Keratinocyte (primary cell): Measurements from ENCODE around the gene PRKAR1B. TPM values are rescaled to one million over a fixed set of nuclear protein-coding genes. Genes with fewer than 3 reads are reported as not detected.

Experiments
- DNase-seq: peaks from one replicate; pipeline ENCODE4 v3.0.0-alpha.2; 2011; ENCODE audit warnings: low read depth, missing footprints, low spot score
- FAIRE-seq: peaks from 2 replicates; lab custom pipeline; 2011; peaks lifted over from hg19 to GRCh38; lab: Jason Lieb, UNC
- H2AFZ ChIP-seq: 2 replicates; pipeline ENCODE4 v1.6.0; 2012; ENCODE audit warnings: low read length, control low read depth, inconsistent platforms; ENCODE audit not compliant: control insufficient read depth
- H3K27ac ChIP-seq: 2 replicates; pipeline ENCODE4 v1.5.1; 2011; ENCODE audit warnings: low read length; ENCODE audit not compliant: control insufficient read depth, insufficient read depth
- H3K27me3 ChIP-seq: 3 replicates; pipeline ENCODE4 v1.6.0; 2011; ENCODE audit warnings: low read length; ENCODE audit not compliant: control insufficient read depth, insufficient read depth; ENCODE audit errors: extremely low read depth
- H3K36me3 ChIP-seq, 2 experiments: 2 replicates in 1 of 2; 3 replicates in 1 of 2; pipeline ENCODE4 v1.5.1; 2011; ENCODE audit warnings: low read length in 2 of 2, mild to moderate bottlenecking in 1 of 2; ENCODE audit not compliant: control insufficient read depth in 2 of 2, insufficient read depth in 2 of 2; ENCODE audit errors: extremely low read depth in 1 of 2
- H3K4me1 ChIP-seq: 3 replicates; pipeline ENCODE4 v1.5.1; 2011; ENCODE audit warnings: low read length; ENCODE audit not compliant: control insufficient read depth, insufficient read depth; ENCODE audit errors: extremely low read depth
- H3K4me2 ChIP-seq: 3 replicates; pipeline ENCODE4 v1.6.0; 2011; ENCODE audit warnings: low read depth, low read length; ENCODE audit not compliant: control insufficient read depth, insufficient read depth; ENCODE audit errors: extremely low read depth
- H3K4me3 ChIP-seq, 3 experiments: fragments of 200-600 bp in 1 of 3; sonication (generic) in 1 of 3; 2 replicates in 2 of 3; 3 replicates in 1 of 3; pipeline ENCODE4 v1.5.1; 2011 to 2016; ENCODE audit warnings: low read length in 3 of 3, mild to moderate bottlenecking in 3 of 3, control low read depth in 2 of 3, inconsistent platforms in 1 of 3, low read depth in 1 of 3, mixed read lengths in 1 of 3, mixed run types in 1 of 3, moderate library complexity in 1 of 3; ENCODE audit not compliant: control insufficient read depth in 2 of 3, insufficient read depth in 2 of 3; ENCODE audit errors: extremely low read depth in 1 of 3
- H3K79me2 ChIP-seq: 2 replicates; pipeline ENCODE4 v1.6.0; 2012; ENCODE audit warnings: low read length; ENCODE audit not compliant: control insufficient read depth, insufficient read depth
- H3K9ac ChIP-seq: 3 replicates; pipeline ENCODE4 v1.6.0; 2011; ENCODE audit warnings: low read length; ENCODE audit not compliant: control insufficient read depth, insufficient read depth; ENCODE audit errors: extremely low read depth
- H3K9me1 ChIP-seq: 3 replicates; pipeline ENCODE4 v1.6.0; 2011; ENCODE audit warnings: low read length; ENCODE audit not compliant: control insufficient read depth, insufficient read depth; ENCODE audit errors: extremely low read depth
- H3K9me3 ChIP-seq: 2 replicates; pipeline ENCODE4 v1.5.1; 2012; ENCODE audit warnings: low read depth, low read length; ENCODE audit not compliant: control insufficient read depth
- H4K20me1 ChIP-seq: 3 replicates; pipeline ENCODE4 v1.6.0; 2011; ENCODE audit warnings: low read length; ENCODE audit not compliant: control insufficient read depth, insufficient read depth; ENCODE audit errors: extremely low read depth
- CTCF ChIP-seq, 3 experiments: IDR thresholded peaks in 1 of 3; conservative IDR thresholded peaks in 1 of 3; optimal IDR thresholded peaks in 1 of 3; 2 replicates in 2 of 3; 3 replicates in 1 of 3; pipeline versions ENCODE3 to v1.5.1; 2011; ENCODE audit warnings: low read length in 3 of 3, mild to moderate bottlenecking in 3 of 3, moderate library complexity in 2 of 3, control low read depth in 1 of 3, inconsistent platforms in 1 of 3; ENCODE audit not compliant: insufficient read depth in 2 of 3; ENCODE audit errors: extremely low read depth in 1 of 3
- EZH2 ChIP-seq: IDR thresholded peaks from one replicate; pipeline ENCODE4 v1.6.1; 2012; ENCODE audit warnings: inconsistent platforms, mild to moderate bottlenecking, low read length, moderate library complexity
- dilution Hi-C: fragments of 300-500 bp; cut with MboI; formaldehyde crosslinking; loops from one replicate; pipeline ENCODE4 v1.7.0; 2020; ENCODE audit warnings: low sequenced_read_pairs; ENCODE audit not compliant: extremely low pct_ligation_motif_present
- polyA plus RNA-seq, 5 experiments: library from polyadenylated mRNA; depleted of rRNA in 3 of 5; stranded (reverse) in 3 of 5; stranded (forward) in 1 of 5; unstranded in 1 of 5; fragments of >200 nt; gene quantifications; 1 replicate in 1 of 5; 2 replicates in 3 of 5; 3 replicates in 1 of 5; pipeline versions ENCODE4 v1.2.1 to v1.2.3, GENCODE V29; 2011 to 2012; ENCODE audit warnings: missing spikeins in 2 of 5, low read depth in 1 of 5, low replicate concordance in 1 of 5

The PRKAR1B gene
- polyA plus RNA-seq, 1 donor (not counting 4 experiments of a cell fraction or from before 2014, with no cell fraction given), result 10.8 TPM

GRCh38 chr7:666454-667292 is 60.4 kb downstream of the PRKAR1B start:
- DNase-seq (no peak), FAIRE-seq (no peak)
- H2AFZ ChIP-seq, result no peak overlapping the region
- H3K36me3 ChIP-seq, result peaks cover 0 to 2% of the 10 kb centered on the region in 2 experiments
- H3K4me3 ChIP-seq, result no peak overlapping the region
- no peak overlapping the region for H3K27ac ChIP-seq
- no peaks in the 10 kb centered on the region for H3K9me3 ChIP-seq
- no peaks in the 10 kb centered on the region for H3K27me3 ChIP-seq
- H3K4me1 ChIP-seq, result no peaks in the 10 kb centered on the region
- H3K9ac ChIP-seq, result no peak overlapping the region
- H3K79me2 ChIP-seq, result no peaks in the 10 kb centered on the region
- H3K4me2 ChIP-seq, result no peak overlapping the region
- TF ChIP-seq CTCF (optimal IDR thresholded peaks at IDR 0.05 in 1 of 3, IDR thresholded peaks at IDR 0.05 in 1 of 3, conservative IDR thresholded peaks at IDR 0.05 in 1 of 3; ENCODE audit: extremely low read depth in 1 of 3, insufficient read depth in 2 of 3, low read length in 3 of 3) (no peak), EZH2 (no peak)
- H3K9me1 ChIP-seq, result no peaks in the 10 kb centered on the region
- no peaks in the 10 kb centered on the region for H4K20me1 ChIP-seq
- dilution Hi-C loops, result no loop called here

- DNase-seq (no peak), FAIRE-seq (no peak)
- dilution Hi-C loops, result no loop called here
- no peak for TF ChIP-seq EZH2
- TF ChIP-seq CTCF (optimal IDR thresholded peaks at IDR 0.05 in 1 of 3, IDR thresholded peaks at IDR 0.05 in 1 of 3, conservative IDR thresholded peaks at IDR 0.05 in 1 of 3; ENCODE audit: extremely low read depth in 1 of 3, insufficient read depth in 2 of 3, low read length in 3 of 3), result peak in 1 of 3 experiments; percentile 30
- Histone ChIP-seq H3K36me3 (peaks cover 0 to 2% of the 10 kb centered on the region in 2 experiments), H3K9me3 (no peaks in the 10 kb centered on the region), H3K79me2 (no peaks in the 10 kb centered on the region), H4K20me1 (no peaks in the 10 kb centered on the region), H3K9ac (no peak overlapping the region), H3K4me1 (no peaks in the 10 kb centered on the region), H3K9me1 (no peaks in the 10 kb centered on the region), H3K27me3 (no peaks in the 10 kb centered on the region), H3K4me2 (no peak overlapping the region), H3K4me3 (no peak overlapping the region), H2AFZ (no peak overlapping the region), H3K27ac (no peak overlapping the region)
These were observed 61.2 kb downstream of the PRKAR1B start for GRCh38 chr7:665736-666453.
